Fibroblast of lung (primary cell): ENCODE data around the gene COL8A2. TPM values are rescaled to one million over a fixed set of nuclear protein-coding genes. Genes with fewer than 3 reads are reported as not detected.

Experiments
- DNase-seq, 2 donors: peaks; one replicate each; pipeline versions ENCODE4 v3.0.0 to v3.0.0-alpha.2; 2010; ENCODE audit warnings: low read depth in 2 of 2
- H2AFZ ChIP-seq: 2 replicates; pipeline ENCODE4 v1.5.1; 2012; ENCODE audit warnings: low read length, control low read depth, inconsistent platforms
- H3K27ac ChIP-seq: 2 replicates; pipeline ENCODE4 v1.5.1; 2011; ENCODE audit warnings: low read length, control low read depth; ENCODE audit not compliant: insufficient read depth
- H3K27me3 ChIP-seq: 2 replicates; pipeline ENCODE4 v1.5.1; 2011; ENCODE audit warnings: mild to moderate bottlenecking, low read length; ENCODE audit not compliant: control insufficient read depth, insufficient read depth
- H3K36me3 ChIP-seq: 2 replicates; pipeline ENCODE4 v1.5.1; 2011; ENCODE audit warnings: low read length; ENCODE audit not compliant: control insufficient read depth, insufficient read depth
- H3K4me1 ChIP-seq: 2 replicates; pipeline ENCODE4 v1.5.1; 2011; ENCODE audit warnings: low read length; ENCODE audit not compliant: control insufficient read depth, insufficient read depth; ENCODE audit errors: extremely low read depth
- H3K4me2 ChIP-seq: 2 replicates; pipeline ENCODE4 v1.5.1; 2011; ENCODE audit warnings: low read length, control low read depth; ENCODE audit not compliant: insufficient read depth; ENCODE audit errors: extremely low read depth
- H3K4me3 ChIP-seq, 4 experiments: fragments of 200-600 bp in 1 of 4; sonication (generic) in 1 of 4; replicated peaks in 1 of 4; 2 replicates each; pipeline ENCODE4 v1.5.1; 2011 to 2016; ENCODE audit warnings: low read length in 4 of 4, low read depth in 3 of 4, mild to moderate bottlenecking in 3 of 4, control low read depth in 2 of 4, inconsistent platforms in 1 of 4, mixed read lengths in 1 of 4; ENCODE audit not compliant: insufficient read depth in 1 of 4; ENCODE audit errors: control extremely low read depth in 1 of 4
- H3K79me2 ChIP-seq: 2 replicates; pipeline ENCODE4 v1.5.1; 2012; ENCODE audit warnings: mild to moderate bottlenecking, low read length, inconsistent platforms; ENCODE audit not compliant: control insufficient read depth, insufficient read depth
- H3K9ac ChIP-seq: 2 replicates; pipeline ENCODE4 v1.5.1; 2011; ENCODE audit warnings: mild to moderate bottlenecking, low read length, control low read depth; ENCODE audit not compliant: insufficient read depth
- H3K9me3 ChIP-seq: 2 replicates; pipeline ENCODE4 v1.5.1; 2012; ENCODE audit warnings: low read depth, low read length; ENCODE audit not compliant: control insufficient read depth, insufficient read depth
- H4K20me1 ChIP-seq: 2 replicates; pipeline ENCODE4 v1.5.1; 2011; ENCODE audit warnings: low read length; ENCODE audit not compliant: control insufficient read depth, insufficient read depth; ENCODE audit errors: extremely low read depth
- EZH2 ChIP-seq: IDR thresholded peaks from 2 replicates; pipeline ENCODE4 v1.5.1; 2012; ENCODE audit warnings: low read length, control low read depth, mild to moderate bottlenecking; ENCODE audit errors: missing control alignments
- polyA plus RNA-seq, 2 donors: library from polyadenylated mRNA; depleted of rRNA in 1 of 2; stranded (reverse) in 1 of 2; unstranded in 1 of 2; fragments of >200 nt; gene quantifications; 2 replicates each; pipeline ENCODE4 v1.2.1, GENCODE V29; 2011 to 2012; ENCODE audit warnings: missing spikeins in 1 of 2
- total RNA-seq: library from RNA; depleted of rRNA; stranded (reverse); fragments of >200 nt; gene quantifications from 2 replicates; pipeline ENCODE4 v1.2.1, GENCODE V29; 2014
- TF ChIP-seq, protein P1 (sequence below), 2 donors: IDR thresholded peaks in 1 of 2; conservative IDR thresholded peaks in 1 of 2; 1 replicate in 1 of 2; 2 replicates in 1 of 2; pipeline ENCODE4 v1.5.1; 2011 to 2012; ENCODE audit warnings: low read length in 2 of 2, control low read depth in 1 of 2, inconsistent platforms in 1 of 2, low read depth in 1 of 2, mild to moderate bottlenecking in 1 of 2

The COL8A2 gene
- total and polyA plus RNA-seq, 2 donors (not counting 1 experiment from before 2014, with no cell fraction given), result 2.9 to 31.0 TPM

DNA sequence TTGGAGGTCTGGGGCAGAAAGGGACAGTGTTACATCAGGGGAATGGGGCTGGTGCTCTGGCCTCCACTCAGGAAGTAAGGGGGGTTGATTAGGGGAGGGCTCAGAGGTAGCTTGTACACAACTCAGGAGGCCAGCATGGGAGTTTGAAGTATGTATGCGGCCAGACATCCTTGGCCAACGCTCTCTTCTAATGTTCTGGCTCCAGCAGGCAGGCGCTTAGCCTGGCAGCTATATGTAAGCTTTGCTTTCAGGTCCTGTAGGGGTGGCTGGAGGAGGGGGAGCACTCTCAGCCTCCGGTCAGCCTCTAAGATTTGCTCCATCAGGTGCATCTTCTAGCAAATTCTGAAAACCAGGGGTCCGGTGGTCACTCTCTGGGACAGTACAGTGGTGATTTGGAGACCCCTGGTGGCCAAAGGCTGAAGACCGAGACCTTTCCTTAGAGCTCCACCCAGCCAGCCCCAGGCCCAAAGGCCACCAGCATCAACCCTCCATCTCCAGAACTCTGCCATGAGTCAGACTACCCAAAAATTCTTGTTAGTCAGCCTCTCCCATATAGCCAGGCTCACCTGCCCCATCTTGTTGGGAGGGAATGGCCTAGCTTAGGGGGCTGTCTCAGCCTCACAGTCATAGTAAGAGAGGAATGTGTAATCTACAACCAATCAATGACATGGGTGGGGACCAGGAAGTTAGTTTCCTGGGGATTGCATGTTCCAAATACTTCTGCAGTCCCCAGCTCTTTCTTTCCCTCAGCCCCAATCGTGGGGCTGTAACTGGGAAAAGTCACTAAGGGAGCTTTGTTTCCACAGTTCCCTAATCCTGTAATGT is 9.7 kb upstream of the COL8A2 start:
- no peak overlapping the region for H2AFZ ChIP-seq

DNA sequence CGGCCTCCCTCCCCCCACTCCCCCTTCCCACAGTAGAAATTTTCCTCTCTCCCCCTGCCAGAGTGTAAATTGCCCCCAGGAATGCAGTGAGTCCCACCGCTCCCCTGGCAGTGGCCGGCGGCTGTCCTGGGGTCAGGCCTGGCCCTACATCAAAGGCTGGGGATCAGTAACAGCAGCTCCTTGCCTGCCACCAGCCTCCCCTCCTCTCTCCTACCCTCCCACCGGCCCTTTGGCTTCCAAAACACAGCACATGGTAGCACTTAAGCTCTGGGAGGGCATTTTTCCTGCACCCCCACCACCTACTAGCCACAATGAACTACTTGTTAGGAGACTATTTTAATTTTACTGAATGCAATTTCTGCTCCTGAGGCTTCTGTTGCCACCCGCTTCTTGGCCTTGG is 9.0 kb upstream of the COL8A2 start:
- Histone ChIP-seq H3K4me2 (no peak overlapping the region), H3K36me3 (peaks cover 2% of the 10 kb centered on the region), H2AFZ (no peak overlapping the region), H3K4me1 (peaks cover 24% of the 10 kb centered on the region), H3K9ac (no peak overlapping the region), H3K27ac (peak overlapping the region; percentile 35), H3K9me3 (no peaks in the 10 kb centered on the region), H3K79me2 (no peaks in the 10 kb centered on the region), H3K27me3 (no peaks in the 10 kb centered on the region), H4K20me1 (no peaks in the 10 kb centered on the region), H3K4me3 (no peak overlapping the region)
- TF ChIP-seq, protein P1, sequence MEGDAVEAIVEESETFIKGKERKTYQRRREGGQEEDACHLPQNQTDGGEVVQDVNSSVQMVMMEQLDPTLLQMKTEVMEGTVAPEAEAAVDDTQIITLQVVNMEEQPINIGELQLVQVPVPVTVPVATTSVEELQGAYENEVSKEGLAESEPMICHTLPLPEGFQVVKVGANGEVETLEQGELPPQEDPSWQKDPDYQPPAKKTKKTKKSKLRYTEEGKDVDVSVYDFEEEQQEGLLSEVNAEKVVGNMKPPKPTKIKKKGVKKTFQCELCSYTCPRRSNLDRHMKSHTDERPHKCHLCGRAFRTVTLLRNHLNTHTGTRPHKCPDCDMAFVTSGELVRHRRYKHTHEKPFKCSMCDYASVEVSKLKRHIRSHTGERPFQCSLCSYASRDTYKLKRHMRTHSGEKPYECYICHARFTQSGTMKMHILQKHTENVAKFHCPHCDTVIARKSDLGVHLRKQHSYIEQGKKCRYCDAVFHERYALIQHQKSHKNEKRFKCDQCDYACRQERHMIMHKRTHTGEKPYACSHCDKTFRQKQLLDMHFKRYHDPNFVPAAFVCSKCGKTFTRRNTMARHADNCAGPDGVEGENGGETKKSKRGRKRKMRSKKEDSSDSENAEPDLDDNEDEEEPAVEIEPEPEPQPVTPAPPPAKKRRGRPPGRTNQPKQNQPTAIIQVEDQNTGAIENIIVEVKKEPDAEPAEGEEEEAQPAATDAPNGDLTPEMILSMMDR (conservative IDR thresholded peaks at IDR 0.05 in 1 of 2, IDR thresholded peaks at IDR 0.05 in 1 of 2; ENCODE audit: low read depth in 1 of 2, low read length in 2 of 2), result no peak
- TF ChIP-seq EZH2, result no peak
- no peak for DNase-seq

More for the DNA sequence above, 9.7 kb upstream of the COL8A2 start:
- H3K4me2 ChIP-seq, result no peak overlapping the region
- peak; percentile 65 to 66 for DNase-seq
- no peak overlapping the region for H3K9ac ChIP-seq
- no peaks in the 10 kb centered on the region for H3K27me3 ChIP-seq
- H3K9me3 ChIP-seq, result no peaks in the 10 kb centered on the region
- H3K79me2 ChIP-seq, result peaks cover 3% of the 10 kb centered on the region
- no peak overlapping the region for H3K4me3 ChIP-seq
- peak overlapping the region; percentile 84 for H3K27ac ChIP-seq
- TF ChIP-seq, protein P1 (conservative IDR thresholded peaks at IDR 0.05 in 1 of 2, IDR thresholded peaks at IDR 0.05 in 1 of 2; ENCODE audit: low read depth in 1 of 2, low read length in 2 of 2), result peak; percentile 66 to 71
- no peak for TF ChIP-seq EZH2
- H4K20me1 ChIP-seq, result no peaks in the 10 kb centered on the region
- peaks cover 24% of the 10 kb centered on the region for H3K4me1 ChIP-seq
- peaks cover 2% of the 10 kb centered on the region for H3K36me3 ChIP-seq

DNA sequence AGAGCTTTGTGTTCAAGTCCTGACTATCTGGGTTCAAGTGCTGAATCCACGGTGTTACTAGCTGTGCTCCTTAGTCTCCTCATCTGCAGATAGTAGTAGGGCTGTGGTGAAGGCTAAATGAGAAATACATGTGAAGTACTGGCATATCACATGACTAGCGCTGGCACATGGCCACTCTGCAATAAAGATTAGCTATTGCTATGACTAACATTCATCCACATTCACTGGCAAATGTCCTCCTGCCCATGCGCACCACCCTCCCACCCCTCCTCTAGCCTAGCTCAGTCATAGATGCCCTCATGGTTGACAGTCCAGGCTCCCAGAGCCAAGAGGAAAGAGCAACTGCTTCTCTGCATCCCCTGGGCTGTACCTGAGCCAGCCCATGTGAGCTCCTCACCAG is 8.5 kb upstream of the COL8A2 start:
- H3K4me3 ChIP-seq, result no peak overlapping the region
- peaks cover 2% of the 10 kb centered on the region for H3K36me3 ChIP-seq
- peak overlapping the region; percentile 35 for H3K27ac ChIP-seq
- DNase-seq, result peak; percentile 91 to 96
- H3K9me3 ChIP-seq, result no peaks in the 10 kb centered on the region
- H3K27me3 ChIP-seq, result no peaks in the 10 kb centered on the region
- peak overlapping the region; percentile 5 for H2AFZ ChIP-seq
- TF ChIP-seq, protein P1 (conservative IDR thresholded peaks at IDR 0.05 in 1 of 2, IDR thresholded peaks at IDR 0.05 in 1 of 2; ENCODE audit: low read depth in 1 of 2, low read length in 2 of 2), result no peak
- no peak for TF ChIP-seq EZH2
- H3K4me2 ChIP-seq, result no peak overlapping the region
- no peaks in the 10 kb centered on the region for H4K20me1 ChIP-seq
- peaks cover 24% of the 10 kb centered on the region for H3K4me1 ChIP-seq
- H3K9ac ChIP-seq, result no peak overlapping the region
- H3K79me2 ChIP-seq, result no peaks in the 10 kb centered on the region
